GM21737 (cell line): Measurements from ENCODE around the gene HSF2.

Experiments used
- ATAC-seq: cut with Tn5 transposase; IDR thresholded peaks from one replicate; pipeline ENCODE4 v1.9.1; 2021; ENCODE audit warnings: mild to moderate bottlenecking, moderate library complexity; ENCODE audit not compliant: unreplicated experiment

The HSF2 gene

GRCh38 chr6:122394016-122394415, 5.4 kb upstream of the HSF2 start:
- no peak for ATAC-seq

- ATAC-seq = no peak
Measured at GRCh38 chr6:122399055-122399347, 451 bp upstream of the HSF2 start.

GRCh38 chr6:122400121-122400450, 634 bp downstream of the HSF2 start:
- ATAC-seq = peak; percentile 20

GRCh38 chr6:122400462-122401089, 1.1 kb downstream of the HSF2 start:
- ATAC-seq = no peak

- ATAC-seq = no peak
Measured at GRCh38 chr6:122401104-122401503, 1.7 kb downstream of the HSF2 start.

- ATAC-seq = no peak
Measured at GRCh38 chr6:122404444-122404843, 5.0 kb downstream of the HSF2 start.

GRCh38 chr6:122405417-122405816, 6.0 kb downstream of the HSF2 start:
- no peak for ATAC-seq

GRCh38 chr6:122406187-122406586, 6.7 kb downstream of the HSF2 start:
- ATAC-seq = no peak

GRCh38 chr6:122407712-122408111, 8.3 kb downstream of the HSF2 start:
- ATAC-seq = no peak

GRCh38 chr6:122408240-122408639, 8.8 kb downstream of the HSF2 start:
- no peak for ATAC-seq

- ATAC-seq = no peak
Measured at GRCh38 chr6:122408702-122409458, 9.4 kb downstream of the HSF2 start.

GRCh38 chr6:122412001-122412400, 12.5 kb downstream of the HSF2 start:
- ATAC-seq = no peak

GRCh38 chr6:122416825-122417224, 17.4 kb downstream of the HSF2 start:
- no peak for ATAC-seq

- ATAC-seq = no peak
Measured at GRCh38 chr6:122422003-122422402, 22.6 kb downstream of the HSF2 start.

GRCh38 chr6:122422614-122423267, 23.3 kb downstream of the HSF2 start:
- ATAC-seq = peak; percentile 59

GRCh38 chr6:122423734-122424133, 24.3 kb downstream of the HSF2 start:
- ATAC-seq = no peak

- no peak for ATAC-seq
Measured at GRCh38 chr6:122426597-122426996, 27.1 kb downstream of the HSF2 start.

GRCh38 chr6:122428781-122429180, 29.3 kb downstream of the HSF2 start:
- no peak for ATAC-seq

GRCh38 chr6:122429323-122429722, 29.9 kb downstream of the HSF2 start:
- ATAC-seq = no peak

- no peak for ATAC-seq
Measured at GRCh38 chr6:122431780-122432179, 32.3 kb downstream of the HSF2 start.

GRCh38 chr6:122432816-122433215, 33.4 kb downstream of the HSF2 start:
- no peak for ATAC-seq

- ATAC-seq = no peak
Measured at GRCh38 chr6:122438975-122439374, 39.5 kb downstream of the HSF2 start.
